ENCODE measurements around the gene STEAP3.

DNA sequence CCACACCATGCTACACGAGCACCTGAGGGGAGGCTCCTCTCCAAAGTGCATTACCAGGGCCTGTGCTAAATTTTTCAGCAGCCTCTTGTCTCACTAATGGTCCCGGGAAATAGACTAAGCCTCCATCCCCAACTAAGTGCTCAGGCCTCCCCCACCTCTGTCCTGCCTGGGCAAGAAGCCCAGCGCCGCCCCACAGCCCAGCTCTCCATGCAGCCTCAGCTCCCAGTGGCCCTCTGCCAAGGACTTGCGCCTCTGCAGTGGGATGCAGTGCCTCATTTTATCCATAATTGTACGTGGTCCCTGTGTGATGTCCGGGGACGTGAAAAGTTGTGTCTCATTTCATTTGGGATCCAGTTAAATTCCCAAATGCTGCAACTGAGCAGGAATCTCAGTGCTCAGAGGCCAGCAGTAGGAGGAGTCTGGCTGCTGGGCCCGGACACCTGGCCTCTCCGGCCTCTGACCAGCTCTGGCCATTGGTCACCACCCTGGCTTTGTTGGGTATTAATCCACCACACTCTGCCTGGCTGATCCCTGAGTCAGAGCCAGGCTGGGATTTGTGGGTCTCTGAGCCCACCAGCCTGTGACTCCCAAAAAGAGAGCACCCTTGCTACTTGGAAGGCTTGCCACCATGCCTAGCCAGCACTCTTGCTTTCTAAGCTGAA is 11.4 kb upstream of the STEAP3 start:
- no peak for TF ChIP-seq POLR2A (IDR thresholded peaks at IDR 0.05)
- TF ChIP-seq, protein P1, sequence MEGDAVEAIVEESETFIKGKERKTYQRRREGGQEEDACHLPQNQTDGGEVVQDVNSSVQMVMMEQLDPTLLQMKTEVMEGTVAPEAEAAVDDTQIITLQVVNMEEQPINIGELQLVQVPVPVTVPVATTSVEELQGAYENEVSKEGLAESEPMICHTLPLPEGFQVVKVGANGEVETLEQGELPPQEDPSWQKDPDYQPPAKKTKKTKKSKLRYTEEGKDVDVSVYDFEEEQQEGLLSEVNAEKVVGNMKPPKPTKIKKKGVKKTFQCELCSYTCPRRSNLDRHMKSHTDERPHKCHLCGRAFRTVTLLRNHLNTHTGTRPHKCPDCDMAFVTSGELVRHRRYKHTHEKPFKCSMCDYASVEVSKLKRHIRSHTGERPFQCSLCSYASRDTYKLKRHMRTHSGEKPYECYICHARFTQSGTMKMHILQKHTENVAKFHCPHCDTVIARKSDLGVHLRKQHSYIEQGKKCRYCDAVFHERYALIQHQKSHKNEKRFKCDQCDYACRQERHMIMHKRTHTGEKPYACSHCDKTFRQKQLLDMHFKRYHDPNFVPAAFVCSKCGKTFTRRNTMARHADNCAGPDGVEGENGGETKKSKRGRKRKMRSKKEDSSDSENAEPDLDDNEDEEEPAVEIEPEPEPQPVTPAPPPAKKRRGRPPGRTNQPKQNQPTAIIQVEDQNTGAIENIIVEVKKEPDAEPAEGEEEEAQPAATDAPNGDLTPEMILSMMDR (IDR thresholded peaks at IDR 0.05), result no peak
